Muscle of leg (tissue), 11 donors: ENCODE measurements around the gene MAP3K21. TPM values are rescaled to one million over a fixed set of nuclear protein-coding genes. Genes with fewer than 3 reads are reported as not detected.

Experiments used
- DNase-seq: peaks from one replicate; pipeline ENCODE4 v3.0.0; 2013
- H3K27ac ChIP-seq: one replicate; pipeline ENCODE4 v1.5.1; 2013; ENCODE audit warnings: mild to moderate bottlenecking, low read length, control low read depth
- H3K27me3 ChIP-seq: one replicate; pipeline ENCODE4 v1.6.1; 2013; ENCODE audit warnings: low read length; ENCODE audit not compliant: control insufficient read depth, insufficient read depth
- H3K36me3 ChIP-seq: one replicate; pipeline ENCODE4 v1.6.1; 2013; ENCODE audit warnings: low read length; ENCODE audit not compliant: control insufficient read depth, insufficient read depth
- H3K4me1 ChIP-seq: one replicate; pipeline ENCODE4 v1.6.1; 2013; ENCODE audit warnings: low read length; ENCODE audit not compliant: control insufficient read depth, insufficient read depth
- H3K4me3 ChIP-seq: one replicate; pipeline ENCODE4 v1.5.1; 2013; ENCODE audit warnings: low read length, control low read depth
- H3K9me3 ChIP-seq: replicated peaks from 2 replicates; pipeline ENCODE4 v1.6.1; 2013; ENCODE audit warnings: low read depth, low read length; ENCODE audit not compliant: control insufficient read depth
- WGBS: methylation state at CpG from one replicate; pipeline ENCODE4 v1.1.5; 2013; ENCODE audit warnings: missing lambda C conversion rate; ENCODE audit not compliant: insufficient coverage; 5-methylcytosine and 5-hydroxymethylcytosine counted together
- polyA plus RNA-seq, 8 donors: library from polyadenylated mRNA; unstranded; fragments of 120-200 nt; gene quantifications; one replicate each; pipeline versions ENCODE4 v1.2.1 to v1.2.3, GENCODE V29; 2013; ENCODE audit warnings: inconsistent platforms in 1 of 8, low replicate concordance in 1 of 8; ENCODE audit not compliant: insufficient read length in 8 of 8, insufficient read depth in 1 of 8
- total RNA-seq: library from RNA; stranded (reverse); fragments of 120-200 nt; gene quantifications from one replicate; pipeline ENCODE4 v1.2.4, GENCODE V29; 2013

Gene MAP3K21
- total and polyA plus RNA-seq, 9 donors = 0.08 to 1.1 (median 0.19) TPM

DNA sequence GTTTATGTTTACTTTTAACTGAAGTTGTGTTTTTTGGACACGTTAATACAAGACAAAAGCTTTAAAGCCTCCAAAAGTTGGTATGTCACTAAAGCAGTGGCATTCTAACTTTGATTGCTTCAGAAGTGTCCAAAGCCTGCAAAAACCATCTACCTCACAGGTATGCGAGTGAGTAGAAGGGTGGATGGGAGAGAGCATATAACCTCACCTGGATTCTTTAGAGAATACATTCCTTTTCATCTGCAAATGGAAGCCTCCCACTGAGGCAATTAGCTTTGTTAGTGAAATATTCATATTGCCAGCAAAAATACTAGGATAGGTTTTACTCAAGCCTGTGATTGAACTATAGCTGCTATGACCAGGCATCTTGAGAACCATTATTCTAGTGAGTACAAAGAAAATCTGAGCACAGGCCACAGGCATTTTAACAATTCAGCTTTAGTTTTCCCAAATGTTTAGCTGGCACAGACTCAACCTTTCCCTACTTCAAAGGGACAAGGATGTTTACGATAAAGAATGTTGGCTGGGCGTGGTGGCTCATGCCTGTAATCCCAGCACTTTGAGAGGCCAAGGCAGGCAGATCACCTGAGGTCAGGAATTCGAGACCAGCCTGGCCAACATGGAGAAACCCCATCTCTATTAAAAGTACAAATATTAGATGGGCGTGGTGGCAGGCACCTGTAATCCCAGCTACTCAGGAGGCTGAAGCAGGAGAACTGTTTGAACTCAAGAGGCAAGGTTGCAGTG is 39.7 kb downstream of the MAP3K21 start:
- no peaks in the 10 kb centered on the region for H3K36me3 ChIP-seq
- DNase-seq = no peak
- H3K4me3 ChIP-seq = no peak overlapping the region
- no peaks in the 10 kb centered on the region for H3K4me1 ChIP-seq
- H3K9me3 ChIP-seq = no peaks in the 10 kb centered on the region
- H3K27me3 ChIP-seq = no peaks in the 10 kb centered on the region
- WGBS = no CpG with 5 or more reads among the region's 6 CpGs
- H3K27ac ChIP-seq = no peak overlapping the region

DNA sequence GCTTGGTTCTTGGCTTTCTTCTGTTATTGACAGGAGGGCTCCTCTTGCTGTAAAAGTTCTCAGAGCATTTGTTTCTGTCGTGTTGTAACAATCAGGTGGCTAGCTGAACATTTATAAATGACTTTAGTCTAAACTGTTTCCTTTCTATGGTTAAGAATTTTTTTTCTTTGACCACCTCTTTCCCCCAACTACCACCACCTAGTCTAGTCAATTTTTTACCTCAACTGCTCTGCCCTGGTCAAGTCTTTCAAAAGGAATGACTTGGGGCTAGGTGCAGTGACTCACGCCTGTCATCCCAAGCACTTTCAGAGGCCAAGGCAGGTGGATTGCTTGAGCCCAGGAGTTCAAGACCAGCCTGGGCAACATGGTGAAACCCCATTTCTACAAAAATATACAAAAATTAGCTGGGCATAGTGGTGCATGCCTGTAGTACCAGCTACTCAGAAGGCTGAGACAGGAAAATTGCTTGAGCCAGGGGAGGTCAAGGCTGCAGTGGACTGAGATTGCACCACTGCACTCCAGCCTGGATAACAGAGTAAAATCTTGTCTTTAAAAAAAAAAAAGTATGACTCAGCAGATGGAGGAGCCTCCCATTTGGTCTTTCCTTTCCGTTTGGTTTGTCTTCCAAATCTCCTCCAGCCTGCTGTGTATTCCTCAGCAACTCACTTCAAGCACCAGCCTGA is 40.7 kb downstream of the MAP3K21 start:
- Histone ChIP-seq H3K27ac (no peak overlapping the region), H3K36me3 (no peaks in the 10 kb centered on the region), H3K9me3 (no peaks in the 10 kb centered on the region), H3K27me3 (no peaks in the 10 kb centered on the region), H3K4me3 (no peak overlapping the region), H3K4me1 (no peaks in the 10 kb centered on the region)
- WGBS = 100% methylated on average over 1 of the region's 3 CpGs
- no peak for DNase-seq

- Histone ChIP-seq H3K9me3 (no peaks in the 10 kb centered on the region), H3K36me3 (no peaks in the 10 kb centered on the region), H3K4me3 (no peak overlapping the region), H3K4me1 (no peaks in the 10 kb centered on the region), H3K27ac (no peak overlapping the region), H3K27me3 (no peaks in the 10 kb centered on the region)
- no CpG with 5 or more reads among the region's 1 CpG for WGBS
- DNase-seq = no peak
Measured at GRCh38 chr1:233368789-233369130, 41.2 kb downstream of the MAP3K21 start.

DNA sequence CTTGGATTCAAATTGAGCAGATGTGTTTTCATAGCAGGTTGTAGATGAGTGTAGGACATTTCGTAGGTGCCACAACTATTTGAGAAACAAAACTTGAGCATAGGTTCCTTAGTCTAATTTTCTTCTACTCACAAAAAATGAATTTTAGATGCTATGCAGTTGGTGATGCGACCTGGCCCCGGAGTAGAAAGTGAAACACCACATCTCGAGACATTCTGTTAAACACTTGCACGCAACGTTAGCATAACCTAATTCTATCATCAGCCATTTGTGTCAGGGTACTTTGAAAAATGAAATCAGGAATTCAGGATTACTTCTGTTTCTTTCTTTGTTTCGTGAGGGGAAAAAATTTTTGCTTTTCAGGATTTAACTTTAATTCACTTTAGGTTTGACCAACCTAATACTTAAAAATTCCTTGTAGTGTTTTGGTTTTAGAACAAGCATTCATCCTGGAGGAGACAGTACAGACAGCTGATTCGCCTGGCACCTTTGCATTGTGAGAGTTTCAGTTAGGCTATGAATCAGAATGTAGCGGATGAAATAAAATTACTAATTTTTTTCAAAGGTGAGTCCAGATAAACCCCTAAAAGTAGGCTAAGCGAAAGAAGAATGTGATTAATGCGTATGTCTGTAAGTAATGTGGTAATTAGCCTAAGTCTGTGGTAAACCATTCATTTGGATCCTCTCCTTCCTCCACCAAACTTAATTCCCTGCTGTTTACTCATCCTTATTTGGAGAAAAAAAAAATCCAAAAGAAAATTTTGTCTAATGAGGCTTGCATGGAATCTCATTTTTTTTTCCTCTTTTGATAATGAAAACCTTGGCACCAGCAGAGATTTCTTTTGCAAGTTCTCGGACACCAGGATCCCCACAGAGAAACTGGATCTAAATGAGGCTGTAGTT is 44.9 kb downstream of the MAP3K21 start:
- no peaks in the 10 kb centered on the region for H3K9me3 ChIP-seq
- H3K27ac ChIP-seq = no peak overlapping the region
- DNase-seq = no peak
- no peaks in the 10 kb centered on the region for H3K27me3 ChIP-seq
- no peaks in the 10 kb centered on the region for H3K4me1 ChIP-seq
- H3K4me3 ChIP-seq = no peak overlapping the region
- no peaks in the 10 kb centered on the region for H3K36me3 ChIP-seq
- WGBS = 100% methylated on average over 1 of the region's 12 CpGs

GRCh38 chr1:233373226-233373625 is 45.7 kb downstream of the MAP3K21 start:
- Histone ChIP-seq H3K4me3 (no peak overlapping the region), H3K27ac (no peak overlapping the region), H3K36me3 (no peaks in the 10 kb centered on the region), H3K9me3 (no peaks in the 10 kb centered on the region), H3K27me3 (no peaks in the 10 kb centered on the region), H3K4me1 (no peaks in the 10 kb centered on the region)
- 93% methylated on average over 6 of the region's 6 CpGs for WGBS
- DNase-seq = no peak

GRCh38 chr1:233375653-233376052 is 48.1 kb downstream of the MAP3K21 start:
- H3K4me1 ChIP-seq = no peaks in the 10 kb centered on the region
- H3K4me3 ChIP-seq = no peak overlapping the region
- no peaks in the 10 kb centered on the region for H3K27me3 ChIP-seq
- no peak for DNase-seq
- H3K36me3 ChIP-seq = no peaks in the 10 kb centered on the region
- H3K9me3 ChIP-seq = no peaks in the 10 kb centered on the region
- H3K27ac ChIP-seq = no peak overlapping the region
- WGBS = 67% methylated on average over 1 of the region's 2 CpGs

DNA sequence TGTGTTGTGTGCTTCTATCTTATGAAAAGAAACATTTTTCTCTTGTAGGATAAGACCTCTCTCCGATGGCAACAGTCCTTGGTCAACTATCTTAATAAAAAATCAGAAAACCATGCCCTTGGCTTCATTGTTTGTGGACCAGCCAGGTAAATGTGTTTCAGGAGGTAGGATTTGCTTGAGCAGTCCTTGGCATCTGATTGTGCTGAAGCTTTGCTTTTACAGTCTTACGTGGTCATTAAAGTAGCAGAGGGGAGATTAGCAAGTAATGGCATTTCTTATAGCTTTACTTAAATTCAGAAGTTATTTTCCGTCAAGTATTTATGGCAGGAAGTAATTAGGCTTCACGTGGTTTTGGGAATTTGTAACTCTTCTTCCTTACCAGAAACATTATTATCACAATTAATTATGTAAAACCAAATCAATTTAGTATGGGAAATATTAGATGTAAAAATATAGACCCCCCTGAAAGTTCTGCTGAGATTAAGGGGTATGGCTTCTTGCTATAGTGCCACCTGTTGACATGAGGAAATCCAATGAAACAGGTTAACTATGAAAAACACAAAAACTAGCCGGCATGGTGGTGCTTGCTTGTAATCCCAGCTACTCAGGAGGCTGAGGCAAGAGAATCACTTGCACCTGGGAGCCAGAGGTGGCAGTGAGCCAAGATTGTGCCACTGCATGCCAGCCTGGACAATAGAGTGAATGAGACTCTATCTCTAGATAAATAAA is 49.0 kb downstream of the MAP3K21 start:
- Histone ChIP-seq H3K36me3 (no peaks in the 10 kb centered on the region), H3K4me3 (no peak overlapping the region), H3K27ac (no peak overlapping the region), H3K9me3 (no peaks in the 10 kb centered on the region), H3K27me3 (no peaks in the 10 kb centered on the region), H3K4me1 (no peaks in the 10 kb centered on the region)
- DNase-seq = no peak
- WGBS = no CpG with 5 or more reads among the region's 5 CpGs

DNA sequence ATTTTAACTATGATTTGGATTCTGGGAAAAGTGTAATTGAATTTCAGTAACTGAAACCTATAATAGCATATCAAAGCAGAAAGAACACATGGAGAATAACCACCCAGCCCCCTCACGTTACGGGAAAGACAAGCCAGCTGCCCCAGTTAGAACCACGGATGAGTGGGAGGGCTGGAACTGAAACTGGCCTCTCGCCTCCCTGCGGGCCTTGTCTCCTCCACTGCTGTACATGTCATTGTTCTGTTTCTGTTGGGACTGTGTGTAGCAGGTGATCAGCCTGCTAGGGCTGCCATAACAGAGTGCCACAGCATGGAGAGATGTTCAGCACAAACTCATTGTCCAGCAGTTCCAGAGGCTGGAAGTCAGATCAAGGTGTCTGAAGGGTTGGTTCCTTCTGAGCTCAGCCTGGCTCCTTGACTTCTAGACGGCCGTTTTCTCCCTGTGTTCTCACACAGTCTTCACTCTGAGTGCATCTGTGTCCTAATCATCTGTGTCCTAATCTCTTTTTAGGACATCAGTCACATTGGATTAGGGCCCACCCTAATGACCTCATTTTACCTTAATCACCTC is 52.4 kb downstream of the MAP3K21 start:
- Histone ChIP-seq H3K4me1 (no peaks in the 10 kb centered on the region), H3K27ac (no peak overlapping the region), H3K4me3 (no peak overlapping the region), H3K36me3 (no peaks in the 10 kb centered on the region), H3K27me3 (no peaks in the 10 kb centered on the region), H3K9me3 (no peaks in the 10 kb centered on the region)
- no peak for DNase-seq
- WGBS = 61% methylated on average over 3 of the region's 7 CpGs

DNA sequence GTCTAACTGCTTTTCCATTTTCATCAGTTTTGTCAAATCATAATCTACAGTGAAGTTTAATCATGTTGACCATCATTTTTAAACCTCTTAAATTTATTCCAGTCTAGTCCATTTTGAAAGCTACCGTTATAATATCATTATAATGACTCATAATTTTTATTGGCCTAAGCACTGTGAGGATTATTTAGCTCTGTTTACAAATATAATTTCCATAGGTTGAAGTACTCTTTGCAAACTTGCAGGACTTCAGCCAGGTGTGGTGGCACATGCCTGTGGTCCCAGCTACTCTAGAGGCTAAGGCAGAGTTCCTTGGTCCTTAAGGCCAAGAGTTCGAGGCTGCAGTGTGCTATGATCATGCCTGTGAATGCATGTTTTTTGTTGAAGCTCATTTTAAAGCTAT is 54.3 kb downstream of the MAP3K21 start:
- no peaks in the 10 kb centered on the region for H3K27me3 ChIP-seq
- no peaks in the 10 kb centered on the region for H3K9me3 ChIP-seq
- no peaks in the 10 kb centered on the region for H3K4me1 ChIP-seq
- no peak overlapping the region for H3K4me3 ChIP-seq
- no peak overlapping the region for H3K27ac ChIP-seq
- DNase-seq = no peak
- WGBS = 86% methylated on average over 1 of the region's 2 CpGs
- no peaks in the 10 kb centered on the region for H3K36me3 ChIP-seq
